Posterior cingulate gyrus (tissue), 11 donors: ENCODE data around the gene SAMD1.
"Not testable (repeated sequence)": the region's sequence is repeated elsewhere in the genome, so short reads cannot be mapped to it uniquely, and the experiment has no call there.

Source experiments
- DNase-seq, 10 donors: peaks; one replicate each; pipeline versions ENCODE4 v3.0.0 to v3.0.0-alpha.2; 2020 to 2021; ENCODE audit warnings: mixed read lengths in 3 of 10
- intact Hi-C: fragments of 100-400 bp; cut with DNase I; formaldehyde crosslinking; loops from one replicate; pipeline ENCODE4 v1.15.1; 2023

The SAMD1 gene

DNA sequence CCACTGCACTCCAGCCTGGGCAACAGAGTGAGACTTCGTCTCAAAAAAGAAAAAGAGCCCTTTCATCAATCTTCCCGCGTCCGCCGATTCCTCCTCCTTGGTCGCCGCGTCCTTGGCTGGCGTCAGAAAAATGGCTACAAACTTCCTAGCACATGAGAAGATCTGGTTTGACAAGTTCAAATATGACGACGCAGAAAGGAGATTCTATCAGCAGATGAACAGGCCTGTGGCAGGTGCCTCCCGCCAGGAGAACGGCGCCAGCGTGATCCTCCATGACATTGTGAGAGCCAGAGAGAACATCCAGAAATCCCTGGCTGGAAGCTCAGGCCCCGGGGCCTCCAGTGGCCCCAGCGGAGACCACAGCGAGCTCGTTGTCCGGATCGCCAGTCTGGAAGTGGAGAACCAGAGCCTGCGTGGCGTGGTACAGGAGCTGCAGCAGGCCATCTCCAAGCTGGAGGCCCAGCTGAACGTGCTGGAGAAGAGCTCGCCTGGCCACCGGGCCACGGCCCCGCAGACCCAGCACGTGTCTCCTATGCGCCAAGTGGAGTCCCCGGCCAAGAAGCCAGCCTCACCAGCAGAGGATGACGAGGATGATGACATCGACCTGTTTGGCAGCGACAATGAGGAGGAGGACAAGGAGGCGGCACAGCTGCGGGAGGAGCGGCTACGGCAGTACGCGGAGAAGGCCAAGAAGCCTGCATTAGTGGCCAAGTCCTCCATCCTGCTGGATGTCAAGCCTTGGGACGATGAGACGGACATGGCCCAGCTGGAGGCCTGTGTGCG, 20.1 kb downstream of the SAMD1 start:
- no peak for DNase-seq
- intact Hi-C loops: no loop called here

DNA sequence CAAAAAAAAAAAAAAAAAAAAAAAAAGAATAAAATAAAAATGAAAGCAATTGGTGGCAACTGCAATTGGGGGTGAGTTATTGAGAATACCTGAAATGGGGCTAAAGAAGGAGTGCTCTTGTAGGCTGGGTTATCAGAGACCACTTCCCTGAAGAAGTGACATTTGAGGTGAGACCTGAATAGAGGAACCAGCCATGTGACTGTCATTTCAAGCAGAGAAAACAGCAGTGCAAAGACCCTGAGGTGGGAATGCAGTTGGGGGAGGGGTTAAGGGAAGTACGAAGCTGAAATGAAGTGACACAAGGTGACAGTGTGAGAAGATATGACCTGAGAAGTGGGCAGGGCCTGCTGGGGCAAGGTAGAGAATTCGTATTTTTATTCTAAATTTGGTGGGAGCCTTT, 24.4 kb downstream of the SAMD1 start:
- DNase-seq: no peak
- intact Hi-C loops: no loop called here

DNA sequence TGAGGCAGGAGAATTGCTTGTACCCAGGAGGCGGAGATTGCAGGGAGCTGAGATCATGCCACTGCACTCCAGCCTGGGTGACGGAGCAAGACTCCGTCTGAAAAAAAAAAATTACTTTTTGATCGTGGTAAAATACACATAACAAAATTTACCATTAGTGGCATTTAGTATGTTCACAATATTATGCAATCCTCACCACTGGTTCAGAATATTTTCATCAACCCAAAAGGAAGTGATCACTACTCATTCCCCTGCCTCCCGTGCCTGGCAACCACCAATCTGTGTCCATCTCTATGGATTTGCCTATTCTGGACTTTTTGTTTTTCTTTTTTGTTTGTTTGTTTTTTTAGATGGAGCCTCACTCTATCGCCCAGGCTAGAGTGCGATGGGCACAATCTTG, 27.4 kb downstream of the SAMD1 start:
- intact Hi-C loops: no loop called here
- DNase-seq: no peak

DNA sequence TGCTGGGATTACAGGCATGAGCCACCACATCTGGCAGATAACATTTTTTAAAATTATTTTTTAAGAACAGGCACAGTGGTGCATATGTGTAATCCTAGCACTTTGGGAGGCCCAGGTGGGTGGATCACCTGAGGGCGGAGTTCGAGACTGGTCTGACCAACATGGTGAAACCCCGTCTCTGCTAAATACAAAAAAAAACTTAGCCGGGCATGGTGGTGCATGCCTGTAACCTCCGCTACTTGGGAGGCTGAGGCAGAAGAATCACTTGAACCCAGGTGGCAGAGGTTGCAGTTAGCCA, 28.0 kb downstream of the SAMD1 start:
- no peak for DNase-seq
- intact Hi-C loops: no loop called here

DNA sequence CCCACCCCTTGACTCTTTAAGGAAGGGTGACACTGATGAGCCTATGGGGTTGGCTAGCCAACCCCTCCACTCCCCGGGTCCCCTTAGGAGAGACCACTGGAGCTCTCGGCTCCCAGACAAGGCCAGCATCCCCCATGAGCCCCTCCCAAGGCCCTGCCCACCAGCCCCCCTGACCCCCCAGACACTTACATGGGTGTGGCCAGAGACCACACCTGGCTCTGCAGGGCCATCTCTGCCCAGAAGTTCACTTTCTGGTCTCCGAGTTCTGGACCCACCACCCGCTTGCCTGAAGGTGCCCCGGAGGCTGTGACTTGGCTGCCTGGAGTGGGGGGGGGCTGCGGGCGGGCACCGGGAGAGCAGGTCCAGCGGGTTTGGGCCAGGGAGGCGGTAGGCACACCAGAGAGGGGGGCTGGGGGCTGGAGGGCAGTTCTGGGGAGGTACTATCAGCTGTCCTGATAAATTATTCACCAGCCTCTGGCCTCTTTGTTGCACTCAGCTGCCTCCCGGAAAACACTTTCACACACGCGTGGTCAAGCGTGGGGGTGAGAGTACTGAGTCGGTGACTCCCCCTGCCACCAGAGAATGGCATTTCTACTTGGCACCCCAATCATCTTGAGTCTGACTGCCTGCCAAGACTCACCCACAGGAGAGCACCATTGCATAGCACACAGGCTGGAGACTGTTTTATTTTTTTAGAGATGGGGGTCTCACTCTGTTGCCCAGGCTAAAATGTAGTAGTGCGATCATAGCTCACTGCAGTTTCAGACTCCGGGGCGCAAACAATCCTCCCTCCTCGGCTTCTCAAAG, 28.6 kb downstream of the SAMD1 start, which contains the start of gene PALM3:
Gene PALM3, minus strand, starts transcription at position 326 of the 807 bp plus-strand sequence. Its CDS starts 96 bp downstream, at position 230.
- DNase-seq: no peak
- intact Hi-C loops: no loop called here

DNA sequence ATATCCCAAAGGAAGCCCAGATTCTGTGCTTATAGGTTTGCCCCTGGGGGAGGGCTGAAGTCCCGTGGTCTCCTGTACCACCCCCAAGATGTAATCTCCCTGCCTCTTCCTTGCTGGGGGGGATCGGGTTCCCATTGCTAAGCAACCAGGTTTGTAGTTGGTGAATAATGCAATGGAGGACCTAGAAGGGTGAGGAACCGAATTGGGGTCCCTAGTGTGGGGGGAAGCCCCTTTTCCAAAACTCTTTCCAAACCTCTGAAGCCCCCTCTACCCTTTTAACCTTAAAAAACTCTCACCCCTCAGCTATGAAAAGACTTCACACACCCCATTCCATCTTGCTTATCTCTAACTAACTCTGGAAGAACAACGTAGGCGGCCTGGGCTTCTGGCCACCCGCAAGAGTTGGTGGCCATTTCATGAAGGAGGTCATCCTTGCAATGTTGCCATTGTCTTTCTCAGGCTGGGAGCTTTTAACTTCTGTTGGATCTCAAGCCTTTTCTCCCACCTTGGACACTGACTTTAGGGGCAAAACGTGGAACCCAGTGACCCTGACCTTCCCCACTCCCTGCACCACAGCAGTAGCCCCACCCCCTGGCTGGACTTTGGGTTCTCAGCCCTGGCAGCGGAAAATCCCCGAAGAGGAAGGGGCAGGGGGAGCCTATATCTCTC, 29.3 kb downstream of the SAMD1 start:
- intact Hi-C loops: no loop called here
- no peak for DNase-seq

DNA sequence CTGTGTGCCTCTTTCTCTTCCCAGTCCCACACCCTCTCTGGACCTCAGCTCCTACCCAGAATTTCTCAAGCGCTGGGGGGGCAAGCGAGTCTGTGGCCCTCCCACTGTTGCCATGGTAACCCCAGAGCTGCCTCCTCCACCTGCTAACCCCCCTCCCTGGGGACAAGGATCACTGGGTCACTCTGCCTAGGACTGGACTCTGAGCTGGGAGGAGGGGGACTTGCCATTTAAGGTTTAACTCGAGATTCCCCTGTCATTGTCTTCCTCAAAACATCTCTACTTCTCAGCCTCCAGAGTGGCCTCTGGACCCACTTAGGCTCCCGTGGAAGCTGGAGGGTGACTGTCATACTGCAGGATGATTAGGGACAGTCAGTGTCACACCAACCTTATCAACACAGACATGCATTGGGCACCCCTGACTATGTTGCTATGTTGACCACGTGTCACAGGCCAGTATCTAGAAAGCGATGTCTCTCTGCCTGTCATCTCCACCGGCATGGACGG, 30.8 kb downstream of the SAMD1 start:
- no peak for DNase-seq
- intact Hi-C loops: no loop called here

GRCh38 chr19:14059093-14059480, 31.5 kb downstream of the SAMD1 start:
- intact Hi-C loops: no loop called here
- DNase-seq: no peak

GRCh38 chr19:14058182-14059092, 32.1 kb downstream of the SAMD1 start:
- no peak for DNase-seq
- intact Hi-C loops: no loop called here

GRCh38 chr19:14056741-14057356, 33.7 kb downstream of the SAMD1 start:
- DNase-seq: no peak
- intact Hi-C loops: no loop called here

GRCh38 chr19:14056069-14056666, 34.4 kb downstream of the SAMD1 start:
- intact Hi-C loops: no loop called here
- DNase-seq: no peak

GRCh38 chr19:14055396-14055795, 35.2 kb downstream of the SAMD1 start:
- no peak for DNase-seq
- intact Hi-C loops: no loop called here

GRCh38 chr19:14054721-14055120, 35.8 kb downstream of the SAMD1 start:
- intact Hi-C loops: no loop called here

GRCh38 chr19:14054099-14054498, 36.5 kb downstream of the SAMD1 start:
- intact Hi-C loops: no loop called here
- no peak for DNase-seq

More at GRCh38 chr19:14054721-14055120, 35.8 kb downstream of the SAMD1 start:
- no peak for DNase-seq

DNA sequence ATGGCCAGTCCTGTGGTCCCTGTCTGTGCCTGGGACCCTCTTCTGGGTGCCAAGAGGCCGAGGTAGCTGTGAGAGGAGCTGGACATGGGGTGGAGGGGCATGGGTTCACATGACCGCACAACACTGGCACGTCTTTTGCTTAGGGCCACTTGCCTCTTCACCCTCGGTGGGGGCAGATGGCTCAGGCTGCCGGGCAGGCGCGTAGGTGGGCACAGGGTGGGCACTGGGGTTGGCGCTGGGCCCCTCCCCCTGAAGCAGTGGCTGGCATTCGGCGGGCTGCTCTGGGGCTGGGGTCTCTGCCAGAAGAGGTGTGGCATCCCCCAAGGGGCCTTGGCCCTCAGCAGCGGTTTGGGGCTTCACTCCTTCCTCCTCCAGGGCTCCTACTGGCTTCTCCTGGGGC, 37.1 kb downstream of the SAMD1 start:
- intact Hi-C loops: no loop called here
- no peak for DNase-seq

DNA sequence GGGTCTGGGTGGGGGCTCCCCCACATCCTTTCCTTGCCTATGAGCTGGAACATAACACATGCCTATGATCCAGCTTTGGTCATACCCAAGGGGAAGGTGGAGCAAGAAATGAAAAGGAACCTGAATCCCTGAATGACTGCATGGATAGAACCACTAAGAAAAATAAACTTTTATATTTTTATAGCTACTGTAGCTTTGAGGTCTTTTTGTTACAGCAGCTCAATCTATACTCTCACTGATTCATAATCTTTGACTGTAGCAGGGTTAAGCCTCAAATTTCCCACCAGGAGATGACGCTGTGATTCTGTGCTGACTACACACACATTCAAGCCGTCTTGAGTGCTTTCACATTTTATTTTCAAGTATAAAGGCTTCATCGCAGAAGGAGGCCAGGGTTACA, 37.5 kb downstream of the SAMD1 start:
- DNase-seq: no peak
- intact Hi-C loops: no loop called here

- intact Hi-C loops: no loop called here
- no peak for DNase-seq
Measured at GRCh38 chr19:14052470-14052869, 38.1 kb downstream of the SAMD1 start.

GRCh38 chr19:14051980-14052379, 38.6 kb downstream of the SAMD1 start:
- intact Hi-C loops: no loop called here
- no peak for DNase-seq

DNA sequence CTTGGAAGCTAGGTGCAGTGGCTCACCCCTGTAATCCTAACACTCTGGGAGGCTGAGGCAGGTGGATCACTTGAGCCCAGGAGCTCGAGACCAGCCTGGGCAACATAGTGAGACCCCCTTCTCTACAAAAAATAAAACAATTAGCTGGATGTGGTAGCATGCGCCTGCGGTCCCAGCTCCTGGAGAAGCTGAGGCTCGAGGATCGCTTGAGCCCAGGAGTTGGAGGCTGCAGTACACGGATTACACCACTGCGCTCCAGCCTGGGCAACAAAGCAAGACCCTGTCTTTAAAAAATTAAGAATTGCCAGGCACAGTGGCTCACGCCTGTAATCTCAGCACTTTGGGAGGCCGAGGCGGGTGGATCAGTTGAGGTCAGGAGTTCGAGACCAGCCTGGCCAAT, 39.6 kb downstream of the SAMD1 start:
- intact Hi-C loops, DNase-seq: not testable (repeated sequence)
